Fibroblast of lung (primary cell): Measurements from ENCODE around the gene CCDC141. TPM values are rescaled to one million over a fixed set of nuclear protein-coding genes. Genes with fewer than 3 reads are reported as not detected.

Experiments used
- DNase-seq, 2 donors: peaks; one replicate each; pipeline versions ENCODE4 v3.0.0 to v3.0.0-alpha.2; 2010; ENCODE audit warnings: low read depth in 2 of 2
- H2AFZ ChIP-seq: 2 replicates; pipeline ENCODE4 v1.5.1; 2012; ENCODE audit warnings: low read length, control low read depth, inconsistent platforms
- H3K27ac ChIP-seq: 2 replicates; pipeline ENCODE4 v1.5.1; 2011; ENCODE audit warnings: low read length, control low read depth; ENCODE audit not compliant: insufficient read depth
- H3K27me3 ChIP-seq: 2 replicates; pipeline ENCODE4 v1.5.1; 2011; ENCODE audit warnings: mild to moderate bottlenecking, low read length; ENCODE audit not compliant: control insufficient read depth, insufficient read depth
- H3K36me3 ChIP-seq: 2 replicates; pipeline ENCODE4 v1.5.1; 2011; ENCODE audit warnings: low read length; ENCODE audit not compliant: control insufficient read depth, insufficient read depth
- H3K4me1 ChIP-seq: 2 replicates; pipeline ENCODE4 v1.5.1; 2011; ENCODE audit warnings: low read length; ENCODE audit not compliant: control insufficient read depth, insufficient read depth; ENCODE audit errors: extremely low read depth
- H3K4me2 ChIP-seq: 2 replicates; pipeline ENCODE4 v1.5.1; 2011; ENCODE audit warnings: low read length, control low read depth; ENCODE audit not compliant: insufficient read depth; ENCODE audit errors: extremely low read depth
- H3K4me3 ChIP-seq, 4 experiments: fragments of 200-600 bp in 1 of 4; sonication (generic) in 1 of 4; replicated peaks in 1 of 4; 2 replicates each; pipeline ENCODE4 v1.5.1; 2011 to 2016; ENCODE audit warnings: low read length in 4 of 4, low read depth in 3 of 4, mild to moderate bottlenecking in 3 of 4, control low read depth in 2 of 4, inconsistent platforms in 1 of 4, mixed read lengths in 1 of 4; ENCODE audit not compliant: insufficient read depth in 1 of 4; ENCODE audit errors: control extremely low read depth in 1 of 4
- H3K79me2 ChIP-seq: 2 replicates; pipeline ENCODE4 v1.5.1; 2012; ENCODE audit warnings: mild to moderate bottlenecking, low read length, inconsistent platforms; ENCODE audit not compliant: control insufficient read depth, insufficient read depth
- H3K9ac ChIP-seq: 2 replicates; pipeline ENCODE4 v1.5.1; 2011; ENCODE audit warnings: mild to moderate bottlenecking, low read length, control low read depth; ENCODE audit not compliant: insufficient read depth
- H3K9me3 ChIP-seq: 2 replicates; pipeline ENCODE4 v1.5.1; 2012; ENCODE audit warnings: low read depth, low read length; ENCODE audit not compliant: control insufficient read depth, insufficient read depth
- H4K20me1 ChIP-seq: 2 replicates; pipeline ENCODE4 v1.5.1; 2011; ENCODE audit warnings: low read length; ENCODE audit not compliant: control insufficient read depth, insufficient read depth; ENCODE audit errors: extremely low read depth
- CTCF ChIP-seq, 2 donors: IDR thresholded peaks in 1 of 2; conservative IDR thresholded peaks in 1 of 2; 1 replicate in 1 of 2; 2 replicates in 1 of 2; pipeline ENCODE4 v1.5.1; 2011 to 2012; ENCODE audit warnings: low read length in 2 of 2, control low read depth in 1 of 2, inconsistent platforms in 1 of 2, low read depth in 1 of 2, mild to moderate bottlenecking in 1 of 2
- EZH2 ChIP-seq: IDR thresholded peaks from 2 replicates; pipeline ENCODE4 v1.5.1; 2012; ENCODE audit warnings: low read length, control low read depth, mild to moderate bottlenecking; ENCODE audit errors: missing control alignments
- polyA plus RNA-seq, 2 donors: library from polyadenylated mRNA; depleted of rRNA in 1 of 2; stranded (reverse) in 1 of 2; unstranded in 1 of 2; fragments of >200 nt; gene quantifications; 2 replicates each; pipeline ENCODE4 v1.2.1, GENCODE V29; 2011 to 2012; ENCODE audit warnings: missing spikeins in 1 of 2
- total RNA-seq: library from RNA; depleted of rRNA; stranded (reverse); fragments of >200 nt; gene quantifications from 2 replicates; pipeline ENCODE4 v1.2.1, GENCODE V29; 2014

Gene CCDC141
- total and polyA plus RNA-seq, 2 donors (not counting 1 experiment from before 2014, with no cell fraction given): 0.03 to 0.17 TPM

- H3K9me3 ChIP-seq: no peaks in the 10 kb centered on the region
- no peak overlapping the region for H3K27ac ChIP-seq
- no peak for DNase-seq
- no peak overlapping the region for H3K4me2 ChIP-seq
- H3K79me2 ChIP-seq: no peaks in the 10 kb centered on the region
- H3K9ac ChIP-seq: no peak overlapping the region
- no peak overlapping the region for H2AFZ ChIP-seq
- no peak for TF ChIP-seq EZH2
- no peak for TF ChIP-seq CTCF (conservative IDR thresholded peaks at IDR 0.05 in 1 of 2, IDR thresholded peaks at IDR 0.05 in 1 of 2; ENCODE audit: low read depth in 1 of 2, low read length in 2 of 2)
- H3K36me3 ChIP-seq: no peaks in the 10 kb centered on the region
- H4K20me1 ChIP-seq: no peaks in the 10 kb centered on the region
- H3K4me1 ChIP-seq: no peaks in the 10 kb centered on the region
- no peaks in the 10 kb centered on the region for H3K27me3 ChIP-seq
- no peak overlapping the region for H3K4me3 ChIP-seq
Measured at GRCh38 chr2:178911039-178911438, 138.9 kb downstream of the CCDC141 start.

DNA sequence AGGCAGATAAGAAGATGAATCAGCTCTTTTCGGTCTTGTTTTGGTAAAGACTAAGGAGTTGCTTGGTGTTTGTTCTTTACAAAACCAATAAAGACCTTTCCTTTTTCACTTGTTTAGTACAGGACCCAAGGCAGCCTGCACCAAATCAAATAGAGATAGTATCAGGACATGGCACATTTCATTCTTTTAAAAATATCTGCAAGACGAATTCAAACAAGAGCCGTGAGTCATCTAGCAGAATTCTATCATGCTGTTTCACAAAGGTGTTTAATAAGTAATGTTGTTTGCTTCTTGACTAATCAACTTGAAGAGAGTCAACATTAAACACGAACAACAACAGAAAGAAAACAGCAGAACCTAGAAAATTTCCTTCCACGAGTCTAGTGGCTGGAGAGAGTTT is 139.9 kb downstream of the CCDC141 start:
- no peak overlapping the region for H2AFZ ChIP-seq
- no peak overlapping the region for H3K4me3 ChIP-seq
- no peaks in the 10 kb centered on the region for H3K4me1 ChIP-seq
- no peak overlapping the region for H3K4me2 ChIP-seq
- no peak overlapping the region for H3K9ac ChIP-seq
- no peaks in the 10 kb centered on the region for H3K79me2 ChIP-seq
- H3K36me3 ChIP-seq: no peaks in the 10 kb centered on the region
- H3K27ac ChIP-seq: no peak overlapping the region
- no peaks in the 10 kb centered on the region for H3K27me3 ChIP-seq
- TF ChIP-seq EZH2 (no peak), CTCF (conservative IDR thresholded peaks at IDR 0.05 in 1 of 2, IDR thresholded peaks at IDR 0.05 in 1 of 2; ENCODE audit: low read depth in 1 of 2, low read length in 2 of 2) (no peak)
- no peaks in the 10 kb centered on the region for H3K9me3 ChIP-seq
- DNase-seq: no peak
- H4K20me1 ChIP-seq: no peaks in the 10 kb centered on the region

GRCh38 chr2:178909507-178909906 is 140.4 kb downstream of the CCDC141 start:
- H3K4me3 ChIP-seq: no peak overlapping the region
- H3K79me2 ChIP-seq: no peaks in the 10 kb centered on the region
- no peak overlapping the region for H3K9ac ChIP-seq
- H3K4me2 ChIP-seq: no peak overlapping the region
- H2AFZ ChIP-seq: no peak overlapping the region
- H3K9me3 ChIP-seq: no peaks in the 10 kb centered on the region
- H3K4me1 ChIP-seq: no peaks in the 10 kb centered on the region
- H3K36me3 ChIP-seq: no peaks in the 10 kb centered on the region
- no peaks in the 10 kb centered on the region for H3K27me3 ChIP-seq
- DNase-seq: no peak
- no peak overlapping the region for H3K27ac ChIP-seq
- no peaks in the 10 kb centered on the region for H4K20me1 ChIP-seq
- TF ChIP-seq CTCF (conservative IDR thresholded peaks at IDR 0.05 in 1 of 2, IDR thresholded peaks at IDR 0.05 in 1 of 2; ENCODE audit: low read depth in 1 of 2, low read length in 2 of 2) (no peak), EZH2 (no peak)
